IMR-90 (cell line): ENCODE results near the gene OR2T11. TPM values are rescaled to one million over a fixed set of nuclear protein-coding genes. Genes with fewer than 3 reads are reported as not detected.

Experiments used
- ATAC-seq: fragments of 200-7000 bp; cut with Tn5 transposase; 2 replicates; pipeline ENCODE4 v1.9.1; 2020; ENCODE audit warnings: low read depth, mild to moderate bottlenecking, moderate library complexity
- BruUV-seq: library from RNA; stranded (reverse); fragments of 400-500 nt; replicated peaks from 2 replicates; lab custom pipeline; 2021; lab: Mats Ljungman, UMichigan
- CTCF ChIA-PET: fragments of 300-600 bp; formaldehyde crosslinking; extraction: SDS; loops from one replicate; lab custom pipeline; 2021; ENCODE audit warnings: antibody characterized with exemption; lab: Yijun Ruan, JAX
- POLR2A ChIA-PET: fragments of 300-600 bp; sonication (Branson Sonifier 250); formaldehyde crosslinking; loops from one replicate; lab custom pipeline; 2022; ENCODE audit warnings: antibody characterized with exemption; ENCODE audit not compliant: unreplicated experiment; lab: Charles Lee
- DNase-seq: peaks from one replicate; pipeline ENCODE4 v3.0.0; 2013
- H2AFZ ChIP-seq: replicated peaks from 2 replicates; pipeline ENCODE3; 2013; ENCODE audit warnings: low read length, mild to moderate bottlenecking; ENCODE audit not compliant: poor library complexity
- H2AK5ac ChIP-seq: 2 replicates; pipeline ENCODE4 v1.6.1; 2013; ENCODE audit warnings: low read depth, low read length, inconsistent platforms
- H2AK9ac ChIP-seq: replicated peaks from 2 replicates; pipeline ENCODE3; 2013; ENCODE audit warnings: mild to moderate bottlenecking, low read depth, low read length, moderate library complexity; ENCODE audit not compliant: poor library complexity
- H2BK120ac ChIP-seq: 2 replicates; pipeline ENCODE4 v1.6.1; 2013; ENCODE audit warnings: low read depth, low read length, inconsistent platforms
- H2BK15ac ChIP-seq: 3 replicates; pipeline ENCODE4 v1.6.1; 2013; ENCODE audit warnings: low read depth, low read length, inconsistent platforms
- H2BK20ac ChIP-seq: 2 replicates; pipeline ENCODE4 v1.6.1; 2013; ENCODE audit warnings: low read depth, mild to moderate bottlenecking, inconsistent platforms, low read length, moderate library complexity
- H2BK5ac ChIP-seq: 2 replicates; pipeline ENCODE4 v1.6.1; 2013; ENCODE audit warnings: mild to moderate bottlenecking, low read depth, low read length, inconsistent platforms; ENCODE audit not compliant: poor library complexity, severe bottlenecking
- H3K14ac ChIP-seq: replicated peaks from 2 replicates; pipeline ENCODE4 v1.6.1; 2013; ENCODE audit warnings: low read depth, low read length, inconsistent platforms
- H3K18ac ChIP-seq: 2 replicates; pipeline ENCODE4 v1.6.1; 2013; ENCODE audit warnings: low read depth, low read length, control low read depth
- H3K23ac ChIP-seq: 2 replicates; pipeline ENCODE4 v1.6.1; 2013; ENCODE audit warnings: low read depth, low read length, inconsistent platforms
- H3K27ac ChIP-seq: 2 replicates; pipeline ENCODE4 v1.5.1; 2013; ENCODE audit warnings: mild to moderate bottlenecking, control low read depth, low read length; ENCODE audit not compliant: insufficient read depth
- H3K27me3 ChIP-seq: 2 replicates; pipeline ENCODE4 v1.6.1; 2013; ENCODE audit warnings: low read length; ENCODE audit not compliant: control insufficient read depth, insufficient read depth
- H3K36me3 ChIP-seq: 2 replicates; pipeline ENCODE4 v1.6.1; 2013; ENCODE audit warnings: low read length, mixed read lengths; ENCODE audit not compliant: control insufficient read depth, insufficient read depth
- H3K4ac ChIP-seq: 2 replicates; pipeline ENCODE4 v1.6.1; 2013; ENCODE audit warnings: low read depth, low read length, inconsistent platforms
- H3K4me1 ChIP-seq: 2 replicates; pipeline ENCODE4 v1.6.1; 2013; ENCODE audit warnings: low read length, mixed read lengths; ENCODE audit not compliant: control insufficient read depth, insufficient read depth
- H3K4me2 ChIP-seq: 2 replicates; pipeline ENCODE4 v1.6.1; 2013; ENCODE audit warnings: low read depth, mild to moderate bottlenecking, control low read depth, low read length, moderate library complexity
- H3K4me3 ChIP-seq: 2 replicates; pipeline ENCODE4 v1.5.1; 2013; ENCODE audit warnings: low read depth, mild to moderate bottlenecking, control low read depth, low read length, moderate library complexity; ENCODE audit not compliant: insufficient read depth
- H3K56ac ChIP-seq: 2 replicates; pipeline ENCODE4 v1.6.1; 2013; ENCODE audit warnings: low read length, inconsistent platforms; ENCODE audit not compliant: insufficient read depth; ENCODE audit errors: extremely low read depth
- H3K79me1 ChIP-seq, 2 experiments: 2 replicates each; pipeline ENCODE4 v1.6.1; 2013; ENCODE audit warnings: low read length in 2 of 2, inconsistent platforms in 1 of 2, low read depth in 1 of 2
- H3K9ac ChIP-seq: 2 replicates; pipeline ENCODE4 v1.6.1; 2013; ENCODE audit warnings: low read depth, low read length, control low read depth
- H3K9me1 ChIP-seq: 2 replicates; pipeline ENCODE4 v1.6.1; 2013; ENCODE audit warnings: low read length, inconsistent platforms; ENCODE audit not compliant: insufficient read depth
- H3K9me3 ChIP-seq: 2 replicates; pipeline ENCODE4 v1.6.1; 2013; ENCODE audit warnings: low read length; ENCODE audit not compliant: control insufficient read depth, insufficient read depth
- H4K20me1 ChIP-seq: 2 replicates; pipeline ENCODE4 v1.6.1; 2013; ENCODE audit warnings: low read length, inconsistent platforms; ENCODE audit not compliant: insufficient read depth
- H4K5ac ChIP-seq: 2 replicates; pipeline ENCODE4 v1.6.1; 2013; ENCODE audit warnings: mild to moderate bottlenecking, low read depth, low read length, control low read depth
- H4K8ac ChIP-seq, 2 experiments: 2 replicates each; pipeline ENCODE4 v1.6.1; 2013; ENCODE audit warnings: low read depth in 2 of 2, low read length in 2 of 2, control low read depth in 1 of 2, inconsistent platforms in 1 of 2
- H4K91ac ChIP-seq: 2 replicates; pipeline ENCODE4 v1.6.1; 2013; ENCODE audit warnings: low read depth, low read length, inconsistent platforms; ENCODE audit not compliant: insufficient read depth
- MAFK ChIP-seq: IDR thresholded peaks from 2 replicates; pipeline ENCODE4 v1.6.1; 2012; ENCODE audit warnings: low read depth, low read length, improper control_type of control experiment
- RCOR1 ChIP-seq: IDR thresholded peaks from 2 replicates; pipeline ENCODE4 v1.6.1; 2012; ENCODE audit warnings: mild to moderate bottlenecking, low read length, improper control_type of control experiment; ENCODE audit not compliant: insufficient replicate concordance
- RFX5 ChIP-seq: IDR thresholded peaks from 2 replicates; pipeline ENCODE4 v1.8.0; 2012; ENCODE audit warnings: low read depth, mild to moderate bottlenecking, low read length, moderate library complexity
- WGBS, 2 experiments: methylation state at CpG; one replicate each; pipeline versions ENCODE4 v1.1.5 to v1.1.7; 2013; ENCODE audit warnings: missing lambda C conversion rate in 2 of 2; ENCODE audit not compliant: insufficient read length in 1 of 2; ENCODE audit errors: extremely low coverage in 2 of 2; 5-methylcytosine and 5-hydroxymethylcytosine counted together
- dilution Hi-C: fragments of 300-500 bp; cut with HindIII; formaldehyde crosslinking; loops from one replicate; pipeline ENCODE4 v1.14.3; 2018; ENCODE audit warnings: low sequenced_read_pairs; ENCODE audit not compliant: unreplicated experiment
- in situ Hi-C: fragments of 300-500 bp; cut with MboI; formaldehyde crosslinking; loops from 3 replicates; pipeline ENCODE4 v1.14.3; 2019; ENCODE audit warnings: low sequenced_read_pairs, inconsistent platforms, mixed read lengths
- intact Hi-C: fragments of 100-400 bp; cut with micrococcal nuclease; formaldehyde crosslinking; loops from 2 replicates; pipeline ENCODE4 v1.10.0; 2022
- polyA plus RNA-seq, 3 experiments: library from polyadenylated mRNA; depleted of rRNA; stranded (reverse); fragments of >200 nt; gene quantifications; 2 replicates each; pipeline ENCODE4 v1.2.3, GENCODE V29; 2012; ENCODE audit warnings: low replicate concordance in 1 of 3
- total RNA-seq: library from RNA; depleted of rRNA; stranded (reverse); fragments of >200 nt; gene quantifications from 2 replicates; pipeline ENCODE4 v1.2.3, GENCODE V29; 2012

The OR2T11 gene
- total and polyA plus RNA-seq, 2 of the 4 experiments (the other 2 are of a cell fraction): not detected

GRCh38 chr1:248592655-248593054 is 42.2 kb downstream of the OR2T11 start:
- in situ Hi-C loops: no loop called here
- Histone ChIP-seq H3K27me3 (no peaks in the 10 kb centered on the region), H3K4me2 (no peak overlapping the region), H4K91ac (no peak overlapping the region), H4K8ac (no peak overlapping the region), H2BK5ac (no peak overlapping the region), H2AK5ac (no peak overlapping the region), H3K36me3 (no peaks in the 10 kb centered on the region), H3K14ac (no peak overlapping the region), H3K23ac (no peak overlapping the region), H3K9me1 (no peaks in the 10 kb centered on the region), H2BK15ac (no peak overlapping the region), H3K4me3 (no peak overlapping the region), H2AFZ (no peak overlapping the region), H3K56ac (no peak overlapping the region), H3K4me1 (no peaks in the 10 kb centered on the region), H2BK20ac (no peak overlapping the region), H2AK9ac (no peak overlapping the region), H3K79me1 (no peaks in the 10 kb centered on the region), H2BK120ac (no peak overlapping the region), H3K4ac (no peak overlapping the region), H3K18ac (no peak overlapping the region), H3K27ac (no peak overlapping the region), H3K9me3 (peaks cover 3% of the 10 kb centered on the region; the same call in 1 of the 2 replicates), H3K9ac (no peak overlapping the region), H4K5ac (no peak overlapping the region), H4K20me1 (no peaks in the 10 kb centered on the region)
- intact Hi-C loops: no loop called here
- DNase-seq (no peak), ATAC-seq (no peak)
- TF ChIP-seq RFX5 (no peak), MAFK (peak; percentile 88), RCOR1 (no peak)
- BruUV-seq: no TSS peak
- no CpG with 5 or more reads among the region's 1 CpG for WGBS, 2 experiments
- CTCF ChIA-PET: no interaction called here
- dilution Hi-C loops: no loop called here
- POLR2A ChIA-PET: no interaction called here
